SU-DHL-6 (cell line): ENCODE data around the gene HOXA10.

Experiments used
- H2AFZ ChIP-seq: fragments of 200-600 bp; sonication (generic); 2 replicates; pipeline ENCODE4 v1.6.1; 2014; ENCODE audit warnings: low read depth, mild to moderate bottlenecking, moderate library complexity, mixed read lengths, antibody characterized with exemption, low read length; ENCODE audit not compliant: severe bottlenecking
- H3F3A ChIP-seq: fragments of 200-600 bp; shearing (Covaris generic); 2 replicates; pipeline ENCODE4 v1.6.0; 2016; ENCODE audit warnings: antibody characterized with exemption, mild to moderate bottlenecking; ENCODE audit not compliant: insufficient read depth
- H3K27ac ChIP-seq: fragments of 200-600 bp; sonication (generic); 2 replicates; pipeline ENCODE4 v1.5.1; 2016; ENCODE audit warnings: low read depth, mild to moderate bottlenecking, low read length, moderate library complexity, mixed read lengths
- H3K27me3 ChIP-seq: fragments of 200-600 bp; sonication (generic), shearing (Covaris generic); 2 replicates; pipeline ENCODE4 v1.6.0; 2014; ENCODE audit warnings: mild to moderate bottlenecking, low read length
- H3K36me3 ChIP-seq: fragments of 200-600 bp; sonication (generic); 2 replicates; pipeline ENCODE4 v1.6.1; 2014; ENCODE audit warnings: mild to moderate bottlenecking, low read length, mixed read lengths
- H3K4me2 ChIP-seq: fragments of 300-600, 200-600 bp; shearing (Covaris generic), sonication (generic); 2 replicates; pipeline ENCODE4 v1.6.0; 2014; ENCODE audit warnings: low read length, low read depth, mild to moderate bottlenecking; ENCODE audit not compliant: poor library complexity, severe bottlenecking
- H3K4me3 ChIP-seq: fragments of 200-600 bp; sonication (generic); 2 replicates; pipeline ENCODE4 v1.5.1; 2014; ENCODE audit warnings: antibody characterized with exemption, low read length, mild to moderate bottlenecking, mixed read lengths; ENCODE audit not compliant: insufficient read depth, poor library complexity, severe bottlenecking
- H3K79me2 ChIP-seq: fragments of 200-600 bp; sonication (generic); 2 replicates; pipeline ENCODE4 v1.6.1; 2014; ENCODE audit warnings: mild to moderate bottlenecking, low read length, moderate library complexity; ENCODE audit not compliant: insufficient read depth
- H3K9ac ChIP-seq: fragments of 200-600 bp; sonication (generic); 2 replicates; pipeline ENCODE4 v1.7.0; 2014; ENCODE audit warnings: mild to moderate bottlenecking, low read length
- H3K9me2 ChIP-seq: fragments of 200-600 bp; sonication (generic); replicated peaks from 2 replicates; pipeline ENCODE4 v1.6.1; 2014; ENCODE audit warnings: low read length; ENCODE audit not compliant: insufficient read depth
- H3K9me3 ChIP-seq: fragments of 200-600 bp; sonication (generic); 2 replicates; pipeline ENCODE4 v1.6.1; 2014; ENCODE audit warnings: low read length, mixed read lengths; ENCODE audit not compliant: insufficient read depth
- H4K20me1 ChIP-seq: fragments of 200-600 bp; sonication (generic); 2 replicates; pipeline ENCODE4 v1.6.1; 2014; ENCODE audit warnings: low read depth, mild to moderate bottlenecking, antibody characterized with exemption, low read length, moderate library complexity, mixed read lengths
- CTCF ChIP-seq: fragments of 200-600 bp; sonication (generic); IDR thresholded peaks from one replicate; pipeline ENCODE4 v1.5.1; 2017; ENCODE audit warnings: antibody characterized with exemption, mild to moderate bottlenecking, low read length, moderate library complexity; ENCODE audit not compliant: insufficient read depth, poor library complexity, severe bottlenecking
- EZH2phosphoT487 ChIP-seq: fragments of 200-600 bp; sonication (generic), shearing (Covaris generic); conservative IDR thresholded peaks from 2 replicates; pipeline ENCODE4 v1.6.1; 2018; ENCODE audit warnings: mild to moderate bottlenecking, antibody characterized with exemption, low read length, moderate library complexity, mixed read lengths

Gene HOXA10

GRCh38 chr7:27166531-27167505 is 7.3 kb downstream of the HOXA10 start:
- no peaks in the 10 kb centered on the region for H3K79me2 ChIP-seq
- no peak overlapping the region for H3K4me3 ChIP-seq
- no peak overlapping the region for H3K9ac ChIP-seq
- no peak overlapping the region for H2AFZ ChIP-seq
- H3K36me3 ChIP-seq = no peaks in the 10 kb centered on the region
- H3K4me2 ChIP-seq = no peak overlapping the region
- H3F3A ChIP-seq = peaks cover 6% of the 10 kb centered on the region; the same call in 1 of the 2 replicates
- no peaks in the 10 kb centered on the region for H3K9me2 ChIP-seq
- no peaks in the 10 kb centered on the region for H4K20me1 ChIP-seq
- no peak overlapping the region for H3K27ac ChIP-seq
- TF ChIP-seq EZH2phosphoT487 (no peak), CTCF (no peak)
- no peaks in the 10 kb centered on the region for H3K27me3 ChIP-seq
- H3K9me3 ChIP-seq = no peaks in the 10 kb centered on the region

- Histone ChIP-seq H3K27ac (no peak overlapping the region), H3K4me3 (no peak overlapping the region), H3K4me2 (no peak overlapping the region), H3K9ac (no peak overlapping the region), H3K27me3 (no peaks in the 10 kb centered on the region), H3F3A (peaks cover 6% of the 10 kb centered on the region; the same call in 1 of the 2 replicates), H3K9me2 (no peaks in the 10 kb centered on the region), H4K20me1 (no peaks in the 10 kb centered on the region), H2AFZ (no peak overlapping the region), H3K79me2 (no peaks in the 10 kb centered on the region), H3K9me3 (no peaks in the 10 kb centered on the region), H3K36me3 (no peaks in the 10 kb centered on the region)
- no peak for TF ChIP-seq CTCF
- no peak for TF ChIP-seq EZH2phosphoT487
Observed at GRCh38 chr7:27165996-27166530, 8.1 kb downstream of the HOXA10 start.

GRCh38 chr7:27165089-27165995 is 8.8 kb downstream of the HOXA10 start, which contains the start of gene HOXA9:
TSS of gene HOXA9 (minus strand) at chr7:27165537. CDS start at chr7:27165457, 80 bp downstream.
- no peak within 1 kb of the TSS for H3K9ac ChIP-seq
- H3F3A ChIP-seq = peaks cover 6% of the 10 kb centered on the region; the same call in 1 of the 2 replicates
- no peak within 1 kb of the TSS for H3K27ac ChIP-seq
- H3K27me3 ChIP-seq = no peaks in the 10 kb centered on the region
- H3K36me3 ChIP-seq = no peaks in the 10 kb centered on the region
- no peaks in the 10 kb centered on the region for H3K9me2 ChIP-seq
- no peak within 1 kb of the TSS for H2AFZ ChIP-seq
- no peak within 1 kb of the TSS for H3K4me2 ChIP-seq
- no peaks in the 10 kb centered on the region for H3K9me3 ChIP-seq
- H3K79me2 ChIP-seq = no peaks in the 10 kb centered on the region
- H3K4me3 ChIP-seq = no peak within 1 kb of the TSS
- TF ChIP-seq CTCF (no peak), EZH2phosphoT487 (no peak)
- no peaks in the 10 kb centered on the region for H4K20me1 ChIP-seq
